CD4-positive, alpha-beta T cell treated with Interferon alpha-2 for 1 hour (primary cell): ENCODE results near the gene LRRC31.

Experiments
- DNase-seq, 2 donors: peaks; one replicate each; pipeline ENCODE4 v3.0.0-alpha.2; 2020 to 2022

LRRC31 gene

GRCh38 chr3:169812332-169813235 is 57.2 kb downstream of the LRRC31 start, which contains the start of the genes LRRC34 and LRRIQ4:
Gene LRRC34 (minus strand): TSS chr3:169812904. CDS start chr3:169812548, 356 bp downstream.
Gene LRRIQ4 (plus strand): TSS chr3:169812870. CDS start chr3:169821922, 9,052 bp downstream.
- peak; percentile 74 to 78 for DNase-seq

GRCh38 chr3:169811631-169812331 is 58.0 kb downstream of the LRRC31 start:
- DNase-seq: peak in 1 of 2 donors; percentile 22

GRCh38 chr3:169809230-169809795 is 60.4 kb downstream of the LRRC31 start:
- no peak for DNase-seq

GRCh38 chr3:169804681-169805080 is 65.1 kb downstream of the LRRC31 start:
- DNase-seq: no peak

- DNase-seq: no peak
Measured at GRCh38 chr3:169792359-169792758, 77.4 kb downstream of the LRRC31 start.

GRCh38 chr3:169790687-169791429 is 78.9 kb downstream of the LRRC31 start:
- no peak for DNase-seq

GRCh38 chr3:169790219-169790618 is 79.5 kb downstream of the LRRC31 start:
- DNase-seq: no peak
